Fibroblast of skin of right quadriceps (primary cell): Measurements from ENCODE around the gene CPED1.
A peak's percentile ranks its signal among the peaks of the same experiment; 100 is the strongest.
"Not testable (repeated sequence)": the region's sequence is repeated elsewhere in the genome, so short reads cannot be mapped to it uniquely, and the experiment has no call there.

Experiments
- DNase-seq: peaks from one replicate; pipeline ENCODE4 v3.0.0-alpha.2; 2013

CPED1 gene

DNA sequence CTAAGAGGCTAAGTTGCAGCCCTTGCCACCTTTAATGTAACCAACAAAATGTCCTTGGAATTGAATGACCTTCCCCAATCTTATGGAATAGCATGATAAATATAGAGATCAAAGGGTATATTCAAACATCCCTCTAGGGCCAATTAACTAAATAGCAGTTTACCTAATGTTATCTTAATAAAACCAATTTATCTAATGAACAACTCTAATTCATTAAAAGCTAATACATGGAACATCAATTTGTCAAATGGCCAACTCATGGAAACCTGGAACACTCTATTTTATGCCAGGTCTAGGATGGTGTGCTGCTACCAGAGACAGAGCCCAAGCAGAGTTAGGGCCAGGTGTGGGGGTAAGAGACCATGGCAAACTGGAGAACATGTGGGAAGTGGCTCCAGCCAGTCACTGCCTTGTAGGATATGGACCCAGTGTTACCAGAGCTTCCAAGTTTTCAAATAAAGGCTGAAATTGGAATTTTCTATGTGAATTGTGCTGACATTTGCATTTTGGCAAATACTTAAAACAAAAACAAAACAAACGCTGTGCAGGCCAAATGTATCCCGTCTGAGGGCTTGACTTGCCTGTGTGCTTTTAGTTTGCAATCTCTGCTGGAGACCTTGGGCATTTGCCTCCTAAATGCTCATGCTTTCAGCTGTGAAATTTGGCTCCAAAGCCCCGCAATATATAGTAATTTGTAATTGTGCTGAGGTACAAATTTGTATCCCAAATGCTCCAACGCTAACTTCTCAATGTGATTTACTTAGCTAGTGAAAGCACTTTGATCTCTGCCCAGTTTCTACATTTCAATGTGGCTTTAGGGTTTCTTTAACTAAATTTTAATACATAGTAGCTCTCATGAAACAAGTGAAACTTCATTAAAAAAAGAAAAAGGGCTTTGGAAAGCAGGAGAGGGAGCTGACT is 55.1 kb downstream of the CPED1 start:
- DNase-seq = no peak

GRCh38 chr7:121045090-121045489 is 56.6 kb downstream of the CPED1 start:
- DNase-seq = no peak

DNA sequence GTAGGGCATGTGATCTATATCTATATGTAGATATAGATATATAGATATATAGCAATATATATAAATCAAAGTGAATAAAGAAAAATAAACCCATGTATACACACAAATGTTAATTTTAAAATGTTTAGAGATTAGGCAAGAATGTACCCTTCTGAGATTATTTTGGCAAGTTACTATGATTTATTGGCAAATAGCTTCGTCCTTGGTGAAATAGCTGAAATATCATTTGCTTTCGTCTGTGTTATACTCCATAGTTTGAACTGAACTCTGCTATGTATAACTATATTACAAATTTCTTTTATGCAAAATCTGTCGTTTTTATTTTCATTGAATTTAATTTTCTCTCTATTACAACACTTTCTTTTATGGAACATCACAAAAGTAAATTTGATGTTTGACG is 57.5 kb downstream of the CPED1 start:
- DNase-seq = no peak

DNA sequence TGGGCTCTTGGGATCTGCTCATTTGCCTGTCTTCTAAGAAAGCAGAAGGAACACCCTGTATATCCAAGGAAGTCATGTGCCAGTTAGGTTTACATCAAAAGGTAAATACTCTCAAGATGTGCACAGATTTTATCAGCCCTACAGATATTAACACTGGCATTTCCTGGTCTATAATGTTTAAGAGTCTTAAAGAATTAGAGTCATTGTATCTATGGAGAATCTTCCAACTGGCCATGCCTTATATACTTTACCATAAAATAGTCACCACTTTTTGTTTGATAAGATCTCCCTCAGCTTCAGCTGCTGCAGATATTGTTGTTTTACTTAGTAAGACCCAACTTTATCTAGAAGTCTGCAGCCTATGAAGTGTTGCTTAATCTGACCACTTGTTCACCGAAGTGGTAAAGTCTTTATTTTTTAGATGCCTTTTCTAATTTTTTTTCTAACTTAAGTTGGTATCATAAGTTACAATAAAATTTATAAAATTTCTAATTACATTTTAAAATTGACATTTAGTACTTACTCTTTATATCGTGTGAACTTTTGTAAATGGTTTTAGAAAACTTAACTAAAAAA is 58.5 kb downstream of the CPED1 start:
- DNase-seq = no peak

DNA sequence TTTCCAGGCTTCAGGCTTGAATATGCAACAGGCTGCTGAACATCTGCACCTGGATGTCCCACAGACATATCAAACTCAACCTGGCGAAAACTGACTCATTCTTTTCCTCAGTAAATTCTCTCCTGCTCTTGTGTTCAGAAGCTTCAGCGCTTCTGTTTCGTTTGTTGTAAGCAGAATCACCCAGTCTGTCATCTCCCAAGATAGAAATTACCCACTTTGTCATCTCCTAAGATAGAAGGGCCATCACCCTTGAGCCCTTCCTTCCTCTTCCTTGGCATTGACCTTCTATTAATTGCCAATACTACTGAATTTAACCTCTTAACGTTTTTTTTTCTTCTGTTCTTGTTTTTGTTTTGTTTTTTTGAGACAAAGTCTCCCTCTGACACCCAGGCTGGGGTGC is 59.7 kb downstream of the CPED1 start:
- DNase-seq = no peak

GRCh38 chr7:121049028-121049791 is 60.7 kb downstream of the CPED1 start:
- DNase-seq = no peak

DNA sequence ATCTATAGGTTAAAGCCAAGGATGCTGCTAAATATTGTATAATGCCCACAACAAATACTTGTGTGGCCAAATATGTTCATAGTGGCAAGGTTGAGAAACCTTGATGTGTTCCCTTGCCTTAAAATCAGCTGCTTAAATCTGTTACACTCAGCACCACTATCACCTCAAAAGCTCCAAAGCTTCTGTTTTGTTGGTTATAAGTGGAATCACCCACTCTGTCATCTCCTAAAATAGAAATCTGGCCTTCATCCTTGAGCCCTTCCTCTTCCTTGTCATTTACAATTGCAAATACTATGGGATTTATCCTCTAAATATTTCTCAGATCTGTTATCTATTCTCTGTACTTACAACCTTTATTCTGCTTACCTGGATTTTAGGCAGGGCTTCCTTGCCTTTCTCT is 61.4 kb downstream of the CPED1 start:
- DNase-seq = no peak

DNA sequence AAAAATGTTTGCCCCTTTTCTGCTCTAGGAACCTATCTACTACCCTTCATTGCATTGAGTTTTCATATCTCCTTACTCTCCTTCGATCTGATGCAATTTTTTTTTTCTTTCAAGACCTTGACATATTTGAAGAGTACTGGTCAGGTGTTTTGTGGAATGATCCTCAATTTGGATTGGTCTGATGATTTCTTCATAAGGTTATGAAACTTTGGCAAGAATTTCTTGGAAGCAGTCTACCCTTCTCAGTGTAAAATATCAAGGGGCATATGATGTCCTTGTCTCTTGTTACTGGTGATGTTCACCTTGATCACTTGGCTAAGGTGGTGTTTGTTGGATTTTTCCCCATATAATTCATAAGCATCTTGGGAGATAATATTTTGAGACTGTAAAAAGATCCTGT is 64.7 kb downstream of the CPED1 start:
- no peak for DNase-seq

GRCh38 chr7:121054925-121055324 is 66.4 kb downstream of the CPED1 start:
- DNase-seq = no peak

DNA sequence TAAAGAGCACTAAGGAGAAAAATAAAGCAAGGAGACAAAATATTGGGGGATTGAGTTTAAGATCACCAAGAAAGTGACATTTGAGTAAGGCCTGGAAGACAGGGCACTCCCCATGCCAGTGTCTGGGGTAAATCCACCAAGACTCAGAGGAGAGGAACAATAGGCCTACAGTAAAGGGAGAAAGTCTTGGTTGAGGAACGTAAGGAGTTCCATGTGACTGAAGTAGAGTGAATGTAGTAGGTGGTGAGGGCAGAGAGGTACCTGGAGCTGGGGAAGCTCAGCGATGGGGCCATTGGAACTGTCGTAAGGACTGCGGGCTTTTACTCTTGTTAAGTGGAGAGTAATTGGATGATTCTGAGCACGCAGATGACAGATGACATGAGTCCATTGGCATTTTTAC is 69.4 kb downstream of the CPED1 start:
- no peak for DNase-seq

GRCh38 chr7:121058975-121059374 is 70.5 kb downstream of the CPED1 start:
- no peak for DNase-seq

- DNase-seq = not testable (repeated sequence)
Observed at GRCh38 chr7:121059979-121060509, 71.5 kb downstream of the CPED1 start.

DNA sequence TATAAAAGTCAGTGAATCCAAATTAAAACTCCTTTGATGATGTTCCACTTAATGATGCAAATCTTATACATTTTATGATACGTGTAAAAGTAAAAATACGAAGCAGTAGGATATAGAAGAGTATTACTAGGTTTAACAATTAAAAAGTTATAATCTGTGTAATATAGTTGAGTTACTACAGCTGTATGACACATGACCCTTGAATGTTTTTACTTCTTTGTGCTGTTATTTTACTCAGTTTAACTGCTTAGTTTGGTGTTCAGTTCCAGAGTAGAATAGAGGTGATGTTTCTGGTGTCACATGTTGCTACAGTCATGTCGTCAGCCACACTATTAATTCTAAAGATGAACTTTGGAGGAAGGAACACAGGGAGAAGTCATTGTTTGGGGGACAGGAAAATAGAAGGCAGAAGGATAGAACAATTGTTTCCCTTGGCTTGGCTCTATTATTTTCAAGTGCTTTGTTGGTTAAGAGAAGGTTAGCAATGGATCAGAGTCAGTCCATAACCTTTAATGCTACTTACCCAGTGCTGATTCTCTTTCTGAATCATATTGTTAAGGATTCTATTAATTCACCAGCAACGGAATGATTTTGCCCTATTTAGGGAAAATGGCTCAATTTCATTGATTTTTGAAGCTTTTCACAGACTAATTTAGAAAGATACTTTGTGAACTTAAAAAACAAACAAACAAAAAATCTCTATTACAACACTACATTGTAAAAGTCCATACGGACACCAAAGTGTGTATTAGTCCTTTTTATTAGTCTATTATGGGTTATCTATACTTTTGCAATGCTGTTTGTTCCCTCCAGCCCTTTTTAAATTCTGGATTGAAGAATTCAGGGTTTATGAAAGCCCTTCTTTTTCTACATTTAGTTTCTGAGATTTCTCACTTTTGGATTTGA is 73.4 kb downstream of the CPED1 start:
- no peak for DNase-seq

GRCh38 chr7:121062671-121063279 is 74.3 kb downstream of the CPED1 start:
- no peak for DNase-seq

- not testable (repeated sequence) for DNase-seq
Observed at GRCh38 chr7:121067717-121068116, 79.2 kb downstream of the CPED1 start.

- no peak for DNase-seq
Observed at GRCh38 chr7:121069346-121070100, 81.0 kb downstream of the CPED1 start.

GRCh38 chr7:121071132-121071531 is 82.6 kb downstream of the CPED1 start:
- no peak for DNase-seq

DNA sequence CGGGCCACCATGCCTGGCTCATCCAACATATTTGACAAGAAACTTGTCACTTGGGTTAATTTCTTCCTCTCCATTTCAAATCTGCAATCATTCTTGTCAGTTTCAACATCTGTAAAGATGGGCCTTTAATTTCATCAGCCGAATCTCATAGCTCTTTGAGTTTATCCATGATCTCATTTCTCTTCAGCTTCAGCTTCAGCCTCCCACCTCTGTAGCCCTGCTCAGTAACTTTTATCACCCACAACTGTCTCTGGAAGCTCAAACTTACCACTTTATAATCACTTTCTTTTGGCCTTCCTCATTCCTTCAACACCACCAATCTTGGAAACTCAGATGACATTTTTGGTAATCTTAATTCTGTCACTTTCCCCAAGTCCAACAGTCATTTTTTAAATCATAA is 83.2 kb downstream of the CPED1 start:
- DNase-seq = no peak

- DNase-seq = no peak
Observed at GRCh38 chr7:121072826-121073225, 84.3 kb downstream of the CPED1 start.

GRCh38 chr7:121073463-121074099 is 85.1 kb downstream of the CPED1 start:
- peak; percentile 27 for DNase-seq

- not testable (repeated sequence) for DNase-seq
Observed at GRCh38 chr7:121075424-121075841, 86.9 kb downstream of the CPED1 start.
